Natural killer cell (primary cell): ENCODE results near the gene LRP1B. TPM values are rescaled to one million over a fixed set of nuclear protein-coding genes. Genes with fewer than 3 reads are reported as not detected.

Experiments used
- ATAC-seq, 3 donors: fragments of 150-1000 bp in 2 of 3; fragments of 200-7000 bp in 1 of 3; cut with Tn5 transposase; 1 replicate in 1 of 3; 2 replicates in 2 of 3; pipeline ENCODE4 v1.10.0; 2021; ENCODE audit warnings: mild to moderate bottlenecking in 2 of 3, moderate library complexity in 2 of 3
- DNase-seq, 2 donors: peaks; one replicate each; pipeline versions ENCODE4 v3.0.0 to v3.0.0-alpha.2; 2013 to 2021; ENCODE audit warnings: mixed read lengths in 1 of 2
- H3K27ac ChIP-seq: one replicate; pipeline ENCODE4 v1.5.1; 2013; ENCODE audit warnings: mild to moderate bottlenecking, low read length
- H3K27me3 ChIP-seq: one replicate; pipeline ENCODE4 v1.6.1; 2013; ENCODE audit warnings: low read length; ENCODE audit not compliant: control insufficient read depth, insufficient read depth
- H3K36me3 ChIP-seq: one replicate; pipeline ENCODE4 v1.6.1; 2013; ENCODE audit warnings: low read length; ENCODE audit not compliant: control insufficient read depth, insufficient read depth
- H3K4me1 ChIP-seq: one replicate; pipeline ENCODE4 v1.6.1; 2013; ENCODE audit warnings: low read length; ENCODE audit not compliant: control insufficient read depth, insufficient read depth
- H3K4me3 ChIP-seq: one replicate; pipeline ENCODE4 v1.5.1; 2013; ENCODE audit warnings: low read length
- H3K9me3 ChIP-seq: one replicate; pipeline ENCODE4 v1.6.1; 2013; ENCODE audit warnings: low read length; ENCODE audit not compliant: control insufficient read depth, insufficient read depth
- H3K27ac Mint-ChIP-seq, 2 donors: one replicate each; pipeline ENCODE4 v1.8.0; 2022; ENCODE audit warnings: mild to moderate bottlenecking in 2 of 2, mixed read lengths in 2 of 2, moderate library complexity in 1 of 2
- H3K27me3 Mint-ChIP-seq, 2 donors: one replicate each; pipeline ENCODE4 v1.8.0; 2022; ENCODE audit warnings: low read depth in 2 of 2, mixed read lengths in 2 of 2
- H3K36me3 Mint-ChIP-seq: one replicate; pipeline ENCODE4 v1.8.0; 2022; ENCODE audit warnings: mixed read lengths
- H3K4me1 Mint-ChIP-seq, 2 donors: one replicate each; pipeline ENCODE4 v1.8.0; 2022; ENCODE audit warnings: mixed read lengths in 2 of 2
- H3K4me3 Mint-ChIP-seq: one replicate; pipeline ENCODE4 v1.8.0; 2022; ENCODE audit warnings: mild to moderate bottlenecking, moderate library complexity, mixed read lengths
- H3K9me3 Mint-ChIP-seq, 2 donors: one replicate each; pipeline ENCODE4 v1.8.0; 2022; ENCODE audit warnings: mixed read lengths in 2 of 2
- WGBS: methylation state at CpG from one replicate; pipeline ENCODE4 v1.1.7; 2013; ENCODE audit warnings: missing lambda C conversion rate; ENCODE audit not compliant: insufficient coverage; 5-methylcytosine and 5-hydroxymethylcytosine counted together
- intact Hi-C: fragments of 100-400 bp; cut with micrococcal nuclease; formaldehyde crosslinking; loops from one replicate; pipeline ENCODE4 v1.14.2; 2022
- total RNA-seq, 4 donors: library from RNA; stranded (reverse); fragments of 120-200 nt in 1 of 4; gene quantifications; one replicate each; pipeline versions ENCODE4 v1.2.3 to v1.2.4, GENCODE V29; 2013 to 2022
- TF ChIP-seq, protein P1 (sequence below): fragments of 200-600 bp; IDR thresholded peaks from one replicate; pipeline ENCODE4 v1.8.0; 2022; ENCODE audit warnings: antibody characterized with exemption

LRP1B gene
- total RNA-seq, 3 donors from 2014 or later (not counting 1 experiment from before 2014, with no cell fraction given), result 0.05 TPM; not detected in 2

DNA sequence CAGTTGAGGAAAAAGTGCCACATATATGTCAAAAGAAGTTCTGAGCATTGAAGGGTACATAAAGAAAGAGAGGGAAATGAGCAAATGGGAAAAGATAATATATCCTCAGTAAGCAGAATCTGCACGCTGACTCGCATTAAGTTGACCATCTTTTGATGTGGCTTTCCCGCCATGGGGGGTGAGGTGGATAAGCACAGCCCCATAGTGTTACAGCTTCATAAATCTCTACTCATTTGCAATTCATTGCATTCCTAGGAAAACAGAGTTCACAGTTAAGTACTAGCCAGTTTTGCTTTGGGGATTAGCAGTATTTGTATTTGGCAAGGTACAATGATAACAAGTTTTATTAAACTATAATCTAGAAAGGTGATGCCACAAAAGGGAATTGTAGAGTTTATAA is 814.2 kb downstream of the LRP1B start:
- WGBS, result 80% methylated on average over 2 of the region's 3 CpGs
- Mint-ChIP-seq H3K4me1 (no peaks in the 10 kb centered on the region), H3K9me3 (peaks cover 2 to 9% of the 10 kb centered on the region in 2 donors), H3K27me3 (no peaks in the 10 kb centered on the region), H3K36me3 (no peaks in the 10 kb centered on the region), H3K27ac (no peak overlapping the region), H3K4me3 (no peak overlapping the region)
- ATAC-seq (no peak), DNase-seq (no peak)
- TF ChIP-seq, protein P1, sequence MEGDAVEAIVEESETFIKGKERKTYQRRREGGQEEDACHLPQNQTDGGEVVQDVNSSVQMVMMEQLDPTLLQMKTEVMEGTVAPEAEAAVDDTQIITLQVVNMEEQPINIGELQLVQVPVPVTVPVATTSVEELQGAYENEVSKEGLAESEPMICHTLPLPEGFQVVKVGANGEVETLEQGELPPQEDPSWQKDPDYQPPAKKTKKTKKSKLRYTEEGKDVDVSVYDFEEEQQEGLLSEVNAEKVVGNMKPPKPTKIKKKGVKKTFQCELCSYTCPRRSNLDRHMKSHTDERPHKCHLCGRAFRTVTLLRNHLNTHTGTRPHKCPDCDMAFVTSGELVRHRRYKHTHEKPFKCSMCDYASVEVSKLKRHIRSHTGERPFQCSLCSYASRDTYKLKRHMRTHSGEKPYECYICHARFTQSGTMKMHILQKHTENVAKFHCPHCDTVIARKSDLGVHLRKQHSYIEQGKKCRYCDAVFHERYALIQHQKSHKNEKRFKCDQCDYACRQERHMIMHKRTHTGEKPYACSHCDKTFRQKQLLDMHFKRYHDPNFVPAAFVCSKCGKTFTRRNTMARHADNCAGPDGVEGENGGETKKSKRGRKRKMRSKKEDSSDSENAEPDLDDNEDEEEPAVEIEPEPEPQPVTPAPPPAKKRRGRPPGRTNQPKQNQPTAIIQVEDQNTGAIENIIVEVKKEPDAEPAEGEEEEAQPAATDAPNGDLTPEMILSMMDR, result no peak
- Histone ChIP-seq H3K27me3 (no peaks in the 10 kb centered on the region), H3K36me3 (no peaks in the 10 kb centered on the region), H3K4me3 (no peak overlapping the region), H3K9me3 (no peaks in the 10 kb centered on the region), H3K27ac (no peak overlapping the region), H3K4me1 (no peaks in the 10 kb centered on the region)
- intact Hi-C loops, result no loop called here

- Histone ChIP-seq H3K9me3 (no peaks in the 10 kb centered on the region), H3K4me3 (no peak overlapping the region)
- WGBS, result 68% methylated on average over 3 of the region's 3 CpGs
These were observed 814.7 kb downstream of the LRP1B start for GRCh38 chr2:141316103-141316502.

GRCh38 chr2:141313972-141314371 is 816.8 kb downstream of the LRP1B start:
- 97% methylated on average over 4 of the region's 4 CpGs for WGBS

More at GRCh38 chr2:141316103-141316502, 814.7 kb downstream of the LRP1B start:
- TF ChIP-seq, protein P1, result no peak
- Histone ChIP-seq H3K27me3 (no peaks in the 10 kb centered on the region), H3K4me1 (no peaks in the 10 kb centered on the region), H3K27ac (no peak overlapping the region), H3K36me3 (no peaks in the 10 kb centered on the region)
- intact Hi-C loops, result no loop called here
- DNase-seq (no peak), ATAC-seq (no peak)
- Mint-ChIP-seq H3K36me3 (no peaks in the 10 kb centered on the region), H3K9me3 (peaks cover 2 to 9% of the 10 kb centered on the region in 2 donors), H3K27ac (no peak overlapping the region), H3K4me1 (no peaks in the 10 kb centered on the region), H3K27me3 (no peaks in the 10 kb centered on the region), H3K4me3 (no peak overlapping the region)

DNA sequence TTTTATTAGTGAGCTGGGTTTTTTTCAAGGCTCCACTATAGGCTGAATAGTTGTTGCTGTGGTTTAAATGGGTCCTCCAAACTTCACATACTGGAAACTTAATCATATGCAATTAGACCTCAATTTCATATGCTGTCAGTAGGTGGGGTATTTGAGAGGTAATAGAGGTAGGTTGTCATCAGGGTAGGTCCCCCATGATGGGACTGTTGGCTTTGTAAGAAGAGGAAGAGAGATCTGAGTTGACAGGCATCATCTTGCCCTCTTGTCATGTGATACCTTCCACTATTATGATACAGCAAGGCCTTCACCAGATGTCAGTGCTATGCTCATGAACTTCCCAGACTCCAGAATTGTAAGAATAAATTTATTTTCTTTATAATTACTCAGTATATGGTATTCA is 819.4 kb downstream of the LRP1B start:
- Mint-ChIP-seq H3K27me3 (no peaks in the 10 kb centered on the region), H3K4me3 (no peak overlapping the region), H3K36me3 (peaks cover 2% of the 10 kb centered on the region), H3K4me1 (no peaks in the 10 kb centered on the region), H3K27ac (no peak overlapping the region), H3K9me3 (peaks cover 10 to 13% of the 10 kb centered on the region in 2 donors)
- TF ChIP-seq, protein P1, result no peak
- ATAC-seq (no peak), DNase-seq (no peak)
- Histone ChIP-seq H3K36me3 (no peaks in the 10 kb centered on the region), H3K4me3 (no peak overlapping the region), H3K4me1 (no peaks in the 10 kb centered on the region), H3K27ac (no peak overlapping the region), H3K9me3 (no peaks in the 10 kb centered on the region), H3K27me3 (no peaks in the 10 kb centered on the region)
- intact Hi-C loops, result no loop called here

More at GRCh38 chr2:141313972-141314371, 816.8 kb downstream of the LRP1B start:
- H3K4me1 Mint-ChIP-seq, result no peaks in the 10 kb centered on the region
- H3K27ac Mint-ChIP-seq, result no peak overlapping the region
- DNase-seq (no peak), ATAC-seq (no peak)
- intact Hi-C loops, result no loop called here
- TF ChIP-seq, protein P1, result no peak
- H3K4me1 ChIP-seq, result no peaks in the 10 kb centered on the region
- no peaks in the 10 kb centered on the region for H3K36me3 ChIP-seq
- no peaks in the 10 kb centered on the region for H3K27me3 ChIP-seq
- no peaks in the 10 kb centered on the region for H3K27me3 Mint-ChIP-seq
- H3K36me3 Mint-ChIP-seq, result no peaks in the 10 kb centered on the region
- H3K9me3 ChIP-seq, result no peaks in the 10 kb centered on the region
- H3K4me3 ChIP-seq, result no peak overlapping the region
- H3K9me3 Mint-ChIP-seq, result peaks cover 7 to 18% of the 10 kb centered on the region in 2 donors
- H3K27ac ChIP-seq, result no peak overlapping the region
- H3K4me3 Mint-ChIP-seq, result no peak overlapping the region
